GM18951 (cell line): Measurements from ENCODE around the gene PLS3.

Source experiments
- POLR2A ChIP-seq: IDR thresholded peaks from 4 replicates; pipeline ENCODE4 v1.6.1; 2011; ENCODE audit warnings: mild to moderate bottlenecking; ENCODE audit not compliant: insufficient read length, insufficient read depth; ENCODE audit errors: extremely low read depth
- in situ Hi-C: fragments of 300-500 bp; cut with MboI; formaldehyde crosslinking; loops from one replicate; pipeline ENCODE4 v1.12.0; 2022; ENCODE audit warnings: low sequenced_read_pairs, mixed read lengths, inconsistent platforms; ENCODE audit not compliant: unreplicated experiment

The PLS3 gene

DNA sequence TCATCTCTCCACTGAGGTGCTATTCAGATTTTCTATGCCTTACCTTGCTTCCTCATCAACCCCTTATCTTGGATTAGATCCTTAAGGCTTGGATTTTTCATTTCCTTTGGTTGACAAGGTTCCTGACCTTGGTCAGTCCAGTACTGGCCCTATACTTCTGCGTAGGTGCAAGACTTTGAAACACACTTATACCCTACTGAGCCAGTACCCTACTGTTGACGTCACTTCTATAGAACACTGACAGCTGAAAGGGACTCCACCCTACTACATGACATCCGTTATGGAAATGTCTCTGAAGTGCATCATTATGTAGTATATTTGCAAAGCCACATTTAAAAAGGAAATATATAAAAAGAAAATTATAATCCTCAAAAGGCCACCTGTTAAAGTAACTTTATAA, 12.0 kb upstream of the PLS3 start:
- in situ Hi-C loops: no loop called here
- TF ChIP-seq POLR2A: no peak

DNA sequence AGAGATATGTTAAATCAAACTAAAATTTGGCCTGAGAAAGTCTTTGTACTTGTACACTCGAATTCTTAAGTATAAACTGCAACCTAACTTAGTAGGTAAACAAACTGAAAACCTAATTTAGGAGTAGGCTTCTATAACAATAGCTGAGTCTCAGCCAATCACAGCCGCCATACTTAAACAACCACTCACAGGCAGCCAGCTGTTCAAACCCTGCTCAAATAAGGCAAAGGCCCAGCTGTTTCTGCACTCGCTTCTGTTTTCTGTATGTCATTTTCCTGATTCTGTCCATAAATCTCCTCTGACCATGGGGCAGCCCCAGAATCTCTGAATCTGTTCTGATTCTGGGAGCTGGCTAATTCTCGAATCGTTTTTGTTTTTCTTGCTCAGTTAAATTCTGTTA, 7.8 kb upstream of the PLS3 start:
- TF ChIP-seq POLR2A: no peak
- in situ Hi-C loops: no loop called here

DNA sequence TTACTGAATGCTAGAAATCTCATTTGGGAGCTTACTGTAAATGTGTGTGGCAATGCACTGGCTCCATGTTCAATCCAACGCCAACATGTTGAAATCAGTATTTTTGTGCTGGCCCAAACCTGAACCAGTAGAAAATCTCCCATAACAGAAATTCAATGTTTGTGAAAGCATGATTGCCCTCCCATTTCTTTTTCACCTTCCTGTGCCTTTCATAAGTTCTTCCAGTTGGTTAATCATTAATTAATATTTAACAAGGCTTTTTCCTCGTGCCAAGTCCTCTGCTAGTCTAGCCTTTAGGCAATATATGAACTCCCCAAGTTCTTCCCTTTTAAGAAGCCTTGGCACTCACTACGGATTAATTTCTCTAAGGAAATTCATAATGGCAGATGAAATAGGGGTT, 1.3 kb upstream of the PLS3 start:
- no peak for TF ChIP-seq POLR2A
- in situ Hi-C loops: no loop called here

DNA sequence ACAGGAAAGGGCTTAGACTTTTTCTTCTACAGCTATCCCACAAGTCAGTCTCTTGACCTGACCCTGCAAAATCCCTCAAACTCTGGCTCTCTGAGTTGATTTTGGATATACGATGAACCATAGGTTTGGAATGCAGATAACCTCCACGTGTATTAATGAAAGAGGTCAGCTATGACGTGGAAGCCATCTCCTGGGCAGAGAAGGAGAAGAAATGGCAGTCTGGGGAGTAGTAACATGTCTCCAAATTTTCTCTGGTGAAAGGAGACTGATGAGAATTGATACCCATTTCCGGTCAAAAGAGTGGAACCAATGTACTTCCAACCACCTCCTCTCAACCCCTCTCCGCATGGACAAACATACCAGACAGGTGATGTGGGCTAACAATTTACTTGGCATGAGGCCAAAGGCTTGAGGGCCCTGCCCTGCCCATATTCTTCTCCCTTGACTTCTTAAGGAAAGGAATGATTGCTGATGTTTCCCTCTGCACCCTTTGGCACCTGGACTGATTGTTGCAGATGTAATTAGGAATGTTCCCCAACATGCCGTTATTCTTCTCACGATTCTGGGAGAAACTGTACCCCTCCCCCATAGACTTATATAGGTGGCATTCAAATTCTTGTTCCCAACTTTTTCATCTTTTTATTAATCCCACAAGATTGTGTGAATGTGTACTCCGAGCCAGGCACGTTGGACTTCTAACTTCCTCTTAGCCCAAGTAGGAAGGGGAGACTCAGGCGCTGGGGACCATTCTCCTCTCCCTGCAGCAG, 580 bp upstream of the PLS3 start:
- in situ Hi-C loops: no loop called here
- no peak for TF ChIP-seq POLR2A

DNA sequence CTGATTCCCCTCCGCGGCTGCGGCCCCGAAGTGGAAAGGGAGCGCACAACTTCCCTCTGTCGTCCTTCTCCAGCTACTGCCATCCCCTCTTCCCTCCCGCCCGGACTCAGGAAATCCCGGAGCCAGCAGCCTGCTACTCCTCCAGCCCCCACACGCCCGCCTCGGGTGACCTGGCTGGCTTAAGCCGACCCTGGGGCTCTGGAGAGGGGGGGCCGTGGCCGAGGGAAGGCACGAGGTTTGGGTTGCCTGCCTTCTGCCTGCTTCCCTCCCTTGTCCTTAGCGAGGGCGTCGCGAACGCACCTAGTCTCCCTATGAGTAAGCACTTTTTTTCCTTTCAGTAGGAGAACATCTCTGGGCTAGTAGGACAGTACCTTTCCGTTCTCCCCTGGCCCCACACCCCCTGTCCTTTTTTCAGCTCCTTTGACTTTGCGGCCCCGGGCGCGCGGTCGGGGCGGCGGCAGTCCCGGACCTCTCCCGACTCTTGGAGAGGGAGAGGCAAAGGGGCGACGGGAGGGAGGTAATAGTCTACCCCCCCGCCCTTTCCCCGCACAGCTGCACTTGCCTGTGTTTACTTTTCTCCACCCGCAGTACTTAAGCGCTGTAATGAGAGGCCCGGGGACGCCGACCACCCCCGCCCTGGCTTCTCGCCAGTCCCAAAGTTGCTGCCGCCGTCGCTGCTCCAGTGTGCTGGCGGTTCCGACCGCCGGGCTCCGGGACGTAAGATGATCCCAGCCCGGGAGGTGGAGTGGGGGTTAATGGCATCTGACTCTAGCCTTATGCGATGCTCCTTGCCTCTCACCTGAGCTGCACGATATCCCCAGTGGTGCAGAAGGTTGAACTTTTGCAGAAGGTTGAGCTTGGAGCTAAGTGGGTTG, 868 bp downstream of the PLS3 start:
- no peak for TF ChIP-seq POLR2A
- in situ Hi-C loops: no loop called here

DNA sequence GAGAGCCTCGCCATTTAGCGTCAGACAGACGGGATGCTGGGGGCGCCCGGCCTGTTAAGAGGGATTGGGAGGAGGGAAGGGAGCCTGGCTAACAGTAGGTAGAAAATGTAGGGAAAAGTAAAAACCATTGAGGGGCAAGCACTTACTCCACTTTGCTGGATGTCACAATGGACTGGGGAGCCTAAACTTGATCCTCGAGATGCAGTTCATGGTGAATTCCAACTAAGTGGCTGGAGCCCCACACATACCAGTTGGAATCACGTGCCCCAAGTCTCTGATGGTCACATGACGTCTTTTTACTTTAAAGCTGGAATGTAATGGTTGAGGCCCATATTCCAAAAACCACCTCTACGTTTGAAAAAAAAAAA, 1.5 kb downstream of the PLS3 start:
- in situ Hi-C loops: no loop called here
- no peak for TF ChIP-seq POLR2A

DNA sequence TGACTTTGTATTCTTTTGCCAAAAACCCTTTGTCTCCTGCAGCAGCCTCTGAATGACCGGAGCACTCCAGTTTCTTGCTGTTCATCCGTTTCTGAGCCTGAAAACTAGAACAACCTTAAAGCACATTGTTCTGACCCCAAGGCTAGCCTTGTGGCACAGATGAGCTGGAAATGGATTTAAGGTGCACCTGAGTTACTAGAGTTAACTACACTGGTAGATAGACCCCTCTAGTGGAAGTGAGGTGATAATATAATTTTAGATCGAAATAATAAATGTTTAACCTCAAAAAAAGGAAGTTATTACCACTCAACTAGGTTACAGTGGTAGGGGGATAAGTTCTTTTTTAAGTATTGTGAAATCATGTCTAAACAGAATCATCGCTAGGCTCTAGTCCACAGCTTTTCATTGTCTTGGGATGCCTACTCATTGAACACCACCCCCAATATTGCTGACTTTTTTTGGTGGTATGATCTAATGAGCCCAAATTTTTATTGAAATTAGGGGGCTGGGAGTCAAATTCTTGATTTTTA, 2.7 kb downstream of the PLS3 start:
- in situ Hi-C loops: no loop called here
- no peak for TF ChIP-seq POLR2A

DNA sequence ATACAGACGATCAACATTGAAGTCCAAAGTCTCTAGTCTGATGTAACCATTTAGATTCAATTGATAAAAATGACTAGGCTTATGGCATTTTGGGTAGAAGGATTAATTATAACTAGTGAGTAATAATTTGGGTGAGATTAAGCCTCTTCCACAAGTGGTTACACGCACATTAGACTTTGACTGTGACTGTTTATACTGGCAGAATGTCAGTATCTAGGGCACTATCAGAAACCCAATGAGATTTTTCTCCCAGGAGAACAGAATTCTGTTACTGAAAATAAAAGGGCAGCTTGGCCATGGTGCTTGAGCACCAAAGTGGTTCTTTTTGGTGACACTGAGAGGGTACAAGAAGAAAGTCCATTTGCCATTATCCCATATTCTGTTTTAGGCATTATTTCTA, 3.3 kb downstream of the PLS3 start:
- no peak for TF ChIP-seq POLR2A
- in situ Hi-C loops: no loop called here

DNA sequence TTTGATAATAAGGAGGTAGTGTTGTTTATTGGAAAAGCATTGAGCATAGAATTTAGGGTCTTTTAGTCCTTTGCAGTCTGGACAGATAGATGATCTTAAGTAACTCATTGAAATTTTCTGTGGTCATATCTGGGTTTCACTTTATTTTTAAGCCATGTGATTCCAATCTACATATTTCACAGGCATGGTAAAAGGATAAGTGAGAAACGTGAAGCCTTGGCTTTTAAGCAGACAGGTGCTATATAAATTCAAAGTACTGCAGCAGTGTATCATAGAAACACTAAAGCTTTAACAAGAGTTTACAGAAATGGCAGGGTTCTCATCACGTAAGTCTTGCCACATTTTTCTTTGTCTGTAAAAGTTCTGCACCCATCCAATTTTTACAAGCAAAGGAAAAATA, 4.9 kb downstream of the PLS3 start:
- in situ Hi-C loops: no loop called here

DNA sequence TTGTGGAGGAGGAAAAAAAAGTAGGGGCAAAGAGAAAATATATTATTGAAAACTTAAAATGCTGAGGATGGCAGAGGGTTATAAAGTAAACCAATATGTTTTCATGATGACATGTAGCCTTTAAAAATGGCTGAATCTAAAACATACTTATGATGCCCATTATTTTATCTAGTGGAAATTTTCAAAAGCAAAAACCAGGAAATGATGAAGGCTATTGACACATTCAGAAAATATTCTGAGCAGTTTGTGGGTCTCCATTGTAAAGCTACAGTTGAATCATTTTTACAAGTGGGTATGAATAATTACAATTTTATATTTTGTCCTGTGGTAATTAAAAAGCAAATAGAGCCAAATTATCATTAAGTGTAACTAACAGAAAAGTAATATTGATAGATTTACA, 10.7 kb downstream of the PLS3 start:
- TF ChIP-seq POLR2A: no peak
- in situ Hi-C loops: no loop called here

More for the DNA sequence above, 4.9 kb downstream of the PLS3 start:
- TF ChIP-seq POLR2A: no peak

DNA sequence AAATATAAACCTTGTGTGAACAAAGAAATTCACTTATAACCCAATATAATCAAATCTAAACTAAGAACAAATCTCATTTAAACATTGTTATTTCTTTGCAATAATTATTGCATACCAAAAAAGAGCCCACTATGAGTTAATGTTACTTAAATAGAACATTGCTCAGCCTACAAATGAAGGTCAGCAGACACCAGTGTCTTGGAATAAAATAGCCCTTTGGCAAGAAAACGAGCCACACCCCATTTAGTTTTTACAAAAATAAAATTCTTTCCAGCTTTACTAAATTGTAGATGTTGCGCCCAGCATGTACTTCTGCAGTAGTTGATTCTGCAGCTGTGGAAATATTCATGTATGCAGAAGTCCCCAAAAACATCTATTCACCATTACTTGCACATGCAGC, 12.2 kb downstream of the PLS3 start:
- in situ Hi-C loops: no loop called here

DNA sequence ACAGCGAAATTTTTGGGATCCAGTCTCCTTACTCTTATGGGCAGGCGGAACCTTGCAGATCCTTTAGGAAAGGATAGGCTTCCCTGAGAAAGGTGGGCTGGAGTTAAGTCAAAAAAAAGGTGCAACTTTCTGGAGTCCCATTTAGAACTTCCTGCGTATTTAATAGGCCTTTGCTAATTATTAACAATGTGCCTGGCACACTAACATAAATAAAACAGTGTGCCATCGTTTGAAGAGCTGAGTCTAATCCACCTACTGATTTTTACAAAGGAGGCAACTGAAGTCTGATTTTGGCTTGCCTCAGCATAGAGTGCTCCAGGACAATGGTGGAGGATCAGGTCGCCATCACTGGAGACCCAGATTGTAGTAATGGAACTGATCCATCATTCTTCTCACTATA, 15.7 kb downstream of the PLS3 start:
- no peak for TF ChIP-seq POLR2A
- in situ Hi-C loops: no loop called here

More for the DNA sequence above, 12.2 kb downstream of the PLS3 start:
- no peak for TF ChIP-seq POLR2A

DNA sequence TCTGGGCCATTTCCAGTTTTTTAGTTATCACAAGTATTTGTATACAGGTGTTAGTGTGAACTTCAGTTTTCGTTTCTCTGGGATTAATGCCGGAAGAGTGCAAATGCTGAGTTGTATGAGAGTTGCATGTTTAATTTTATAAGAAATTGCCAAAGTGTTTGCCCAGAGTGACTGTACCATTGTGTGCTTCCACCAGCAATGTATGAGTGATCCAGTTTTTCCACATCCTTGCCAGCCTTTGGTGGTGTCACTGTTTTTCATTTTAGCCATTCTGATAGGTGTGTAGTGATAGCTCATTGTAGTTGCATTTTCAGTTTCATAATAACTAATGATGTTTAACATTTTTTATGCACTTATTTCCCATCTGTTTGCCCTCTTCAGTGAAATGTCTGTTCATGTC, 18.4 kb downstream of the PLS3 start:
- no peak for TF ChIP-seq POLR2A
- in situ Hi-C loops: no loop called here

DNA sequence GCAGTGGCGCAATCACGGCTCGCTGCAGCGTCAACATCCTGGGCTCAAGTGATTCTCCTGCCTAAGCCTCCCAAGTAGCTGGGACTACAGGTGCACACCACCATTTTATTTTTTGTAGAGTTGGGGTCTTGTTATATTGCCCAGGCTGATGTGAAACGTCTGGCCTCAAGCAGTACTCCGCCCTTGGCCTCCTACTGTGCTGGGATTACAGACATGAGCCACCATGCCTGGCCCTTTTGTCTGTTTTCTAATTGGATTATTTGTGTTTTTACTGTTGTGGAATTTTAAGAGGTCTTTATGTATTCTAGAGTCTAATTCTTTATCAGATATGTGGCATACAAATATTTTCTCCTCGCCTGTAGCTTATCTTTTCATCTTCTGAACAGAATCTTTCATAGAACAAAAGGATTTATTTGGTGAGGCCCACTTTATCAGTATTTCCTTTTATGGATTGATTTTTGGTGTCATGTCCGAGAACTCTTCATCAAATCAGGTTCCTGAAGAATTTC, 18.9 kb downstream of the PLS3 start:
- in situ Hi-C loops: no loop called here
- no peak for TF ChIP-seq POLR2A
